Mucosa of descending colon (tissue), 3 donors: ENCODE data around the gene RCBTB2. TPM values are rescaled to one million over a fixed set of nuclear protein-coding genes. Genes with fewer than 3 reads are reported as not detected.

Source experiments
- ATAC-seq: fragments of 200-7000 bp; cut with Tn5 transposase; one replicate; pipeline ENCODE4 v1.9.1; 2020; ENCODE audit warnings: mild to moderate bottlenecking, moderate library complexity
- DNase-seq, 3 donors: peaks; one replicate each; pipeline ENCODE4 v3.0.0-alpha.2; 2020
- H3K36me3 ChIP-seq: fragments of 200-600 bp; one replicate; pipeline ENCODE4 v1.8.0; 2021; ENCODE audit warnings: low read depth, mild to moderate bottlenecking
- H3K4me1 ChIP-seq: fragments of 200-600 bp; one replicate; pipeline ENCODE4 v1.8.0; 2021; ENCODE audit warnings: low read depth, mild to moderate bottlenecking
- H3K4me3 ChIP-seq: fragments of 200-600 bp; one replicate; pipeline ENCODE4 v1.8.0; 2021; ENCODE audit warnings: mild to moderate bottlenecking
- H3K9me3 ChIP-seq: fragments of 200-600 bp; one replicate; pipeline ENCODE4 v1.8.0; 2021; ENCODE audit warnings: mild to moderate bottlenecking
- CTCF ChIP-seq: fragments of 200-600 bp; IDR thresholded peaks from one replicate; pipeline ENCODE4 v1.8.0; 2022; ENCODE audit warnings: antibody characterized with exemption, mild to moderate bottlenecking
- intact Hi-C, 2 donors: fragments of 100-400 bp; cut with DNase I in 1 of 2; cut with micrococcal nuclease in 1 of 2; formaldehyde crosslinking; loops; one replicate each; pipeline versions ENCODE4 v1.11.0 to v1.11.1; 2022; cut with DNase I, micrococcal nuclease
- total RNA-seq, 3 donors: library from RNA; stranded (reverse); fragmentation: NEBNext Ultra II Directional in 2 of 3; extraction: Animal tissue kit (Norgen Biotek cat#: 25700) in 2 of 3; gene quantifications; one replicate each; pipeline versions ENCODE4 v1.2.1 to v1.2.4, GENCODE V29; 2021 to 2023
- donor health status: DM: no; HTN: no; CAD: no; lungs with moderate emphysema.
- donor health status: DM: no; HTN: no; CAD: no.
- donor health status: DM: no; HTN: yes; CAD: no.

The RCBTB2 gene
- total RNA-seq, 3 donors from 2014 or later, result 4.9 to 10.9 (median 6.7) TPM

- no peak for TF ChIP-seq CTCF
- DNase-seq (no peak), ATAC-seq (no peak)
- Histone ChIP-seq H3K36me3 (no peaks in the 10 kb centered on the region), H3K4me3 (no peak overlapping the region), H3K9me3 (no peaks in the 10 kb centered on the region), H3K4me1 (peaks cover 5% of the 10 kb centered on the region)
- intact Hi-C loops, result no loop called here
Observed at GRCh38 chr13:48533961-48534600, 1.2 kb upstream of the RCBTB2 start.

- TF ChIP-seq CTCF, result no peak
- ATAC-seq (peak; percentile 48), DNase-seq (no peak)
- Histone ChIP-seq H3K4me3 (peak overlapping the region; percentile 35), H3K9me3 (no peaks in the 10 kb centered on the region), H3K4me1 (peaks cover 5% of the 10 kb centered on the region), H3K36me3 (no peaks in the 10 kb centered on the region)
- intact Hi-C loops, result no loop called here
Observed at GRCh38 chr13:48532256-48532505, 699 bp downstream of the RCBTB2 start.

GRCh38 chr13:48531416-48532255, 1.2 kb downstream of the RCBTB2 start:
- Histone ChIP-seq H3K4me1 (peaks cover 5% of the 10 kb centered on the region), H3K4me3 (peak overlapping the region; percentile 35), H3K9me3 (no peaks in the 10 kb centered on the region), H3K36me3 (no peaks in the 10 kb centered on the region)
- intact Hi-C loops, result no loop called here
- no peak for TF ChIP-seq CTCF
- ATAC-seq (peak; percentile 26), DNase-seq (peak in 1 of 3 donors; percentile 57)

- no peak for DNase-seq
- Histone ChIP-seq H3K4me3 (no peak overlapping the region), H3K4me1 (peaks cover 5% of the 10 kb centered on the region), H3K9me3 (no peaks in the 10 kb centered on the region), H3K36me3 (no peaks in the 10 kb centered on the region)
- ATAC-seq, result no peak
- intact Hi-C loops, result no loop called here
- TF ChIP-seq CTCF, result no peak
Observed at GRCh38 chr13:48530833-48531232, 2.0 kb downstream of the RCBTB2 start.

GRCh38 chr13:48528720-48529119, 4.2 kb downstream of the RCBTB2 start:
- H3K9me3 ChIP-seq, result no peaks in the 10 kb centered on the region
- H3K4me3 ChIP-seq, result no peak overlapping the region
- ATAC-seq (no peak), DNase-seq (no peak)
- H3K36me3 ChIP-seq, result no peaks in the 10 kb centered on the region
- intact Hi-C loops, result no loop called here
- peaks cover 5% of the 10 kb centered on the region for H3K4me1 ChIP-seq
- TF ChIP-seq CTCF, result no peak
